GM19324 (cell line): ENCODE results near the gene KRCC1.

Experiments used
- ATAC-seq: cut with Tn5 transposase; IDR thresholded peaks from one replicate; pipeline ENCODE4 v1.9.1; 2021; ENCODE audit warnings: mild to moderate bottlenecking, moderate library complexity; ENCODE audit not compliant: unreplicated experiment, low FRiP score

Gene KRCC1

GRCh38 chr2:88078643-88079172 is 23.1 kb upstream of the KRCC1 start:
- no peak for ATAC-seq

GRCh38 chr2:88077080-88077479 is 21.5 kb upstream of the KRCC1 start:
- no peak for ATAC-seq

GRCh38 chr2:88074854-88075292 is 19.3 kb upstream of the KRCC1 start:
- no peak for ATAC-seq

- ATAC-seq, result no peak
These were observed 18.6 kb upstream of the KRCC1 start for GRCh38 chr2:88074150-88074549.

- ATAC-seq, result no peak
These were observed 15.8 kb upstream of the KRCC1 start for GRCh38 chr2:88071365-88071764.

GRCh38 chr2:88070055-88070454 is 14.5 kb upstream of the KRCC1 start:
- no peak for ATAC-seq

GRCh38 chr2:88069117-88069516 is 13.5 kb upstream of the KRCC1 start:
- ATAC-seq, result no peak

- no peak for ATAC-seq
These were observed 12.5 kb upstream of the KRCC1 start for GRCh38 chr2:88068044-88068443.

- ATAC-seq, result no peak
These were observed 12.0 kb upstream of the KRCC1 start, which contains the start of gene SMYD1 for GRCh38 chr2:88067598-88067997. SMYD1 (plus strand) TSS chr2:88067825; CDS start chr2:88067865, 40 bp downstream.

- ATAC-seq, result no peak
These were observed 11.6 kb upstream of the KRCC1 start for GRCh38 chr2:88067189-88067588.

- ATAC-seq, result no peak
These were observed 11.0 kb upstream of the KRCC1 start for GRCh38 chr2:88066543-88066942.

GRCh38 chr2:88061295-88061694 is 5.7 kb upstream of the KRCC1 start:
- ATAC-seq, result no peak

GRCh38 chr2:88060907-88061275 is 5.3 kb upstream of the KRCC1 start:
- ATAC-seq, result no peak

- no peak for ATAC-seq
These were observed 4.7 kb upstream of the KRCC1 start for GRCh38 chr2:88059979-88060906.

GRCh38 chr2:88058191-88058590 is 2.6 kb upstream of the KRCC1 start:
- ATAC-seq, result no peak

GRCh38 chr2:88057437-88057844 is 1.9 kb upstream of the KRCC1 start:
- ATAC-seq, result no peak

GRCh38 chr2:88054782-88055370 is 707 bp downstream of the KRCC1 start:
- no peak for ATAC-seq

- no peak for ATAC-seq
These were observed 1.4 kb downstream of the KRCC1 start for GRCh38 chr2:88053934-88054781.

- no peak for ATAC-seq
These were observed 2.3 kb downstream of the KRCC1 start for GRCh38 chr2:88053296-88053695.

- ATAC-seq, result no peak
These were observed 3.8 kb downstream of the KRCC1 start for GRCh38 chr2:88051792-88052191.

- ATAC-seq, result no peak
These were observed 6.0 kb downstream of the KRCC1 start for GRCh38 chr2:88049622-88050021.
